GM18873 (cell line): ENCODE data around the gene LBX2.

Experiments
- ATAC-seq: cut with Tn5 transposase; IDR thresholded peaks from one replicate; pipeline ENCODE4 v1.9.1; 2021; ENCODE audit warnings: mild to moderate bottlenecking, moderate library complexity, moderate number of reproducible peaks; ENCODE audit not compliant: unreplicated experiment, low FRiP score

Gene LBX2

DNA sequence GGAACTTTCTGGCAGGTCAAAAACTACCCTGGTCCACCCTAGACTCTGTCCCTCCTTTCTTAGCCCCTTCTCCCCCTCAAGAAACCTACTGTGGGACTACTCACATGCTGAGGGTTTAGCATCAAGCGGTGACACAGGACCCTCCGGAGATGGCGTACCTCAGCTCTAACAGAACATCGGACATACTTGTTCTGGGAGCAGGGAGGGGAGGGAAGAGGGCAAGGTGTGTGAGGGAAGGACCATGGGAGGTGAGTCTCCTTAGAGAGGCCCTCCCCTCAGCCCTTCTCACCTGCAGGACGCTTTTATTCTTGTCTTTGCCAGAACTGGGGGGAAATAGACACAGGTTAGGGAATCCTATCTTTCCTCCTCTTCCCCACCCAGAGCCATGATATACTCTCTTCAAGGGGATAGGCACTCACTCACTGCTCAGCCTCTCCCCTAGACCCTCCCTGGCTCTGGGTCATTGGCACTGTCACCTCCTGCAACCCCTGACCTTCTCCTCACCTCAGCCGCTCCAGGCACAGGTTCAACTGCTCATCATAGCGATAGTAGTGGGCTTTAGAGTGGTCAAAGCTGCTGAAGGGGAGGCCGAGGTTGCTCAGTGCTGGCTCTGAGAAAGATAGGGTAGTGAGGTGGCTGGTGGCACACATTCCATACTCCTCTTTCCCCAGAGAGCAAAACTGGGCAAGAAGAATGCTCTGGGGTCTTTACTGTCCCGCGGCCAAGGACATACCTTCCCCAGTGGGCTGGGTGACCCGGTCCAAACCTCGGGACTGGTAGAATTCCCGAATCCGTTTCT is 6.2 kb upstream of the LBX2 start:
- ATAC-seq = no peak

GRCh38 chr2:74504591-74504990 is 5.2 kb upstream of the LBX2 start:
- no peak for ATAC-seq

GRCh38 chr2:74503506-74504475 is 4.4 kb upstream of the LBX2 start:
- ATAC-seq = no peak

GRCh38 chr2:74502720-74503505 is 3.5 kb upstream of the LBX2 start:
- ATAC-seq = no peak

DNA sequence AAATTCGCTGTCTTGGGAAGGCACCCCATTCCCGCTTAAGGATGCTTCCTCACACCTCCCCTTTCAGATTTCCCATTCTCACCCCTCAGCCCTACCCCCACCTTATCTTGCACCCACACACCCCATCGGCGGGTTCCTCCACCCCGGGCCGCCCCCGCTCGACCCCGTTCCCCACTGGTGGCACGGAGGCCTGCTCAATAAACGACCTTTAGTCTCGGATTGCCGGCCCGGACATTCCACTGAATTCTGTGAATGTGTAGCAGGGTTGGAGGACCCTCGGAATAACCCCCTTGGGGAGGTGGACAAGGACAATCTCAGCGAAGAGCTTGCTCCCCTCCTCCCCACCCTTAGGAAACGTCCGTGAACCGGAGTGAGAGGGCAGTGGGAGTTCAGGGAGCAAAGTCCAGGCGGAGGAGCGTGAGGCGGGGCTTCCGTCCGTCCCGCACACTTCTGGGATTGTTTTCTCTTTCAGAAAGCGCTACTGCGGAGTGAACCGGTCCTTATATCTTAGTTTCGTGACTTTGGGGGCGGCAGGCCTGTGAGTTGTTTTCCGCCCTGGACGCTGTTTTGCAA is 2.8 kb upstream of the LBX2 start:
- ATAC-seq = no peak

- no peak for ATAC-seq
Measured at GRCh38 chr2:74501335-74502071, 2.1 kb upstream of the LBX2 start.

DNA sequence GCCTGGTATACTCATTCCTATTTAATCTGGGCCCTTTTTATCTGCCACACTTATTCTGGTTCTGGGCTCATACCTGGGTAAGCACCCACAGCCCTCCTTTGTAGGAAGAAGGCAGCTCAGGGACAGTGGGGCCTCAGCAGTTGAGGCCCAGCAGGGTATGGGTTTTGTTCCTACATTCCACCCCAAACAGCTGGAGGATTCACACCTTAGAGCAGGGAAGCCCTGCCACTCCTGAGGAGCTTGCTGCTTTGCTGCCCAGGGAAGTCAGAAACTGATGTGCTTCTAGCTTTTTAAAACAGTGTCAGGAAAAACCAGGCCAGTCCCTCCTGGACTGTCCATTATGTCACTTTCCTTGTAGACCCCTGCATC is 1.2 kb upstream of the LBX2 start:
- no peak for ATAC-seq

GRCh38 chr2:74499940-74500577 is 656 bp upstream of the LBX2 start:
- ATAC-seq = no peak

- no peak for ATAC-seq
Measured at GRCh38 chr2:74498500-74499266, 720 bp downstream of the LBX2 start.

DNA sequence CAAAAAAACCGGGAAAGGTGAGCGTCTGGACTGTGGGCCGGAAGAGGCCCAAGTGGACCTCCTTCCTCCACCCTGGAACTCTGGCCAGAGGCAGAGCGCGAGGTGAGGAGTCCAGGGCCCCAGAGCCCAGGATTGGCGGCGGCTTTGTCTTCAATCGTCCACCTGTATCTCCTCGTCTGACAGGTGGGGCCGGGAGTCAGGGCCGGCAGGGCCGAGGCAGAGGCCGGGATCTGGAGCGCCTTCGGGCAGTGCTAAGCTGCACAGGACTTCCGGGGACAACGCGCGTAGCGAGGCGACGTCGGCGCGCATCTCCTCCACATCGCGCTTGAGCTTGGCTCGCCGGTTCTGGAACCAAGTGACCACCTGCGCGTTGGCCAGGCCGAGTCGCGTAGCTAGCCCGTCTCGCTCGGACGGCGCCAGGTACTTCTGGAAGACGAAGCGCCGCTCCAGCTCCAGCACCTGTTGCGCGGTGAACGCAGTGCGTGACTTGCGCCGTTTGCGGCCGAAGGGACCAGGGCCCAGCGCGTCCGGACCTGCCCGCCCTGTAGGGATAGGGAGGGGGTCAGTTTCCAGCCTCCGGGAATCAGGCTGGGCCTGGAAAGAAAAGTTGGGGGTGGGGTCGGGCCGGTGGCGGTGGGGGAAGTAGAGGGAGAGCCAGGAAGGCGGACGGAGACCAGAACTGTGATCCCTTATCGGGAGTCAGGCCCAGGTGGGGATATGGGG is 1.5 kb downstream of the LBX2 start:
- ATAC-seq = no peak

DNA sequence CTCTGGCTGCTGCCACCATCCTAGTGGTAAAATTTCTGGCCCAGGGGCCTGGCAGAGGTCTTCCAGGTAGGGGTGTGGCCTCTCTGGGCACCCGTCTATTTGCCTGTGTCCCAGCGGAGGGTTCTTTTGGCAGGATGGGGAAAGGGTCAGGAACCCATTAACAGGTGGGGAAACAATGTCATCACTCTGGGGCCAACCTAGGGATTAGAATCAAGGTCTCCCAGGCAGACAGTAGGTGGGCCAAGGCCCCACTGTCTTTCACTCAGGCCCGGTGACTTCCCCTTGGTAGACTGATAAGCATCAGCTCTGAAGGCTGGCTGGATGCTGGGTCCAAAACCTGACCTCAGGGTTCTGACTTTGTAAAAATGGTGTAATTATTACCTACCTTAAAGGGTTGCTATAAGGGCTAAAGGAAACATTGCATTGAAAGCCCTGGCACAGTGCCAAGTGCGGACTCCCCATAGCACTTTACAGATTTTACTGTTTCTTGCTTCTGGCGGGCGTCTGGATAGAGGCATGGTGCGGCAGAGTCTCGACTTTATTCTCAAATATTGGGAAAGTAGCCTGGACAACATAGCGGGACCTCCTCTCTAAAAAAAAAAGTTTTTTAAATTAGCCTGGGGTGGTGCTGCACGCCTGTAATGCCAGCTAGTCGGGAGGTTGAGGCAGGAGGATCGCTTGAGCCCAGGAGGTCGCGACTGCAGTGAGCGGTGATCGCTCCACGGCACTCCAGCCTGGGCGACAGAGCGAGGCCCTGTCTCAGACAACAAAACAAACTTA is 2.2 kb downstream of the LBX2 start:
- no peak for ATAC-seq

GRCh38 chr2:74495440-74495839 is 4.0 kb downstream of the LBX2 start:
- ATAC-seq = no peak

GRCh38 chr2:74493546-74493945 is 5.9 kb downstream of the LBX2 start:
- no peak for ATAC-seq

DNA sequence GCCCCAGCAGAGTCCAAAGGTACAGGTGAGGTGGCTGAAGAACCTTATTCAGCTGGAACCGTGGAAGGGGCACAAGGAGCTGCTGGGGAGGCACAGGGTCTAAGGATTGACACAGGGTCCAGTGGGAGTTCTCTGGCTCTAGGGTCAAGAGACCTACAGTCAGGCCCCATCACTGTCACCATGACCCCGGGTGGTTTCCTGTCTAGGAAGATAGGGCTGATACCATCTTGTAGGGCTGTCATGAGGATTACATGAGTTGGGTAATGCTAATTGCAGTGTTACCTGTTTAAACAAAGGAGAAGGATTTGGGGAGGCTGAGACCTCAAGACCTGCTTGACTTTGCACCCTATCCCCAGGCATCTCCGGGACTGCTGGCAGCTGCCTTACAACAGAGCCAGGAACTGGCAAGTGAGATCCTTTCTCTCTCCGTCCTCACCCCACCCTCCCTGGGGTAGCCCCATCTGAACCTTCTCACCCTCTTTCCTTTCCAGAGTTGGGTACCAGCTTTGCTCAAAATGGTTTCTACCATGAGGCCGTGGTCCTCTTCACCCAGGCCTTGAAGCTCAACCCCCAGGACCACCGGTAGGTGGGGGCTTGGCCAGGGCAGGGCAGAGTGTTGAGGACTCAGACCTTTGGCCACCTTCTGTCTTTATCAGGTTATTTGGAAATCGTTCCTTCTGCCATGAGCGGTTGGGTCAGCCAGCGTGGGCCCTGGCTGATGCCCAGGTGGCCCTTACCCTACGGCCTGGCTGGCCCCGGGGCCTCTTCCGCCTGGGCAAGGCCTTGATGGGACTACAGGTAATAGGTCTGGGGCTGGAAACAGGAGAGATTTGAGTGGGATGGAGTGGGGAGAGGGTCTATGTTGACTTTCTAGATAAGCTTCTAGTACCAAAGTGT is 7.5 kb downstream of the LBX2 start:
- no peak for ATAC-seq

- no peak for ATAC-seq
Measured at GRCh38 chr2:74489906-74490305, 9.5 kb downstream of the LBX2 start.
